ENCODE measurements around the gene PHLDA2.

DNA sequence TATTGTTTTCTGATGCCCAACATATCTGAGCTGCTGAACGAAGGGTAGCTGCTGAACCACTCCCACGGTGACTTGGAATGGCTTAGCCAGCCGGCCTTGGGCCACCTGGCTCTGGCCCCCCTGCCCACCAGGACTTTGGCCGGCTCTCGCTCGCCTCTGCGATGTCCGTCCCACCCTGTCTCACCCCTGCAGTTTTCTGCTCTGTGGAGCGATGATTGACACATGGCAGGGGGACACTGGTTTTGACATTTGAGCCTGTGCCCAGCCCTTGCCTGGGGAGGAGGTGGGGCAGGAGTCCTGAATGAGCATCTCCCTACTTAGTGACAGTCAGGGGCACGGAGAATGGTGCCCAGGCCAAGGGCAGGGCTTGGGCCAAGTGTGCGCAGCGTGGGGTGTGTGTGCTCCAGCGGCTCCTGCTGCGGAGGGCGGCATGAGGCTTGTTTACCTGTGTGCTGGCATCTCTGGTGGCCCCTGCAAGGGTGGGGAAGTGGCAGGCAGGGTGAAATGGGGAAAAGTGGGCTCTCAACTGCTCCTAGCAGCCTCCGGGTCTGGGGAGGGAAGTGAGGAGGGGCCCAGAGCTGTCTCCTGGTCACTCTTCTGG is 27.9 kb downstream of the PHLDA2 start:
- no peak for TF ChIP-seq SIN3A (IDR thresholded peaks at IDR 0.05; ENCODE audit: borderline replicate concordance, insufficient read depth, low read length)
- TF ChIP-seq POLR2AphosphoS5 (IDR thresholded peaks at IDR 0.05; ENCODE audit: low read depth, low read length) = no peak

Measured in PFSK-1 (cell line).